HuH-7.5 (cell line): Measurements from ENCODE around the gene ATXN1L.
A peak's percentile ranks its signal among the peaks of the same experiment; 100 is the strongest.
"Not testable (repeated sequence)": the region's sequence is repeated elsewhere in the genome, so short reads cannot be mapped to it uniquely, and the experiment has no call there.

ENCODE experiments used
- DNase-seq: peaks from one replicate; pipeline ENCODE4 v3.0.0; 2011; ENCODE audit warnings: low spot score

ATXN1L gene

GRCh38 chr16:71852158-71852557 is 6.4 kb downstream of the ATXN1L start:
- no peak for DNase-seq

- DNase-seq = no peak
Observed at GRCh38 chr16:71852561-71852960, 6.8 kb downstream of the ATXN1L start.

GRCh38 chr16:71853413-71853812 is 7.6 kb downstream of the ATXN1L start:
- DNase-seq = no peak

GRCh38 chr16:71854369-71854948 is 8.7 kb downstream of the ATXN1L start:
- DNase-seq = no peak

- DNase-seq = no peak
Observed at GRCh38 chr16:71855937-71856662, 10.3 kb downstream of the ATXN1L start.

GRCh38 chr16:71859762-71860521 is 14.2 kb downstream of the ATXN1L start:
- DNase-seq = no peak

GRCh38 chr16:71863995-71864394 is 18.2 kb downstream of the ATXN1L start:
- DNase-seq = no peak

- DNase-seq = no peak
Observed at GRCh38 chr16:71865173-71865863, 19.5 kb downstream of the ATXN1L start.

- not testable (repeated sequence) for DNase-seq
Observed at GRCh38 chr16:71867175-71867574, 21.4 kb downstream of the ATXN1L start.

GRCh38 chr16:71867939-71868338 is 22.2 kb downstream of the ATXN1L start:
- DNase-seq = no peak

GRCh38 chr16:71869089-71869488 is 23.3 kb downstream of the ATXN1L start:
- no peak for DNase-seq

GRCh38 chr16:71870818-71871217 is 25.0 kb downstream of the ATXN1L start:
- DNase-seq = no peak

GRCh38 chr16:71873199-71873598 is 27.4 kb downstream of the ATXN1L start:
- no peak for DNase-seq

GRCh38 chr16:71878911-71879310 is 33.1 kb downstream of the ATXN1L start:
- no peak for DNase-seq

- no peak for DNase-seq
Observed at GRCh38 chr16:71880176-71880575, 34.4 kb downstream of the ATXN1L start.

GRCh38 chr16:71882505-71883167 is 36.9 kb downstream of the ATXN1L start:
- peak; percentile 76 for DNase-seq

GRCh38 chr16:71883168-71883848 is 37.5 kb downstream of the ATXN1L start:
- DNase-seq = peak; percentile 39

- peak; percentile 95 for DNase-seq
Observed at GRCh38 chr16:71883849-71884638, 38.3 kb downstream of the ATXN1L start, which contains the start of gene ZNF821. ZNF821 (minus strand) TSS chr16:71884182; CDS start chr16:71879946, 4,236 bp downstream.

GRCh38 chr16:71885261-71885650 is 39.5 kb downstream of the ATXN1L start:
- DNase-seq = no peak

GRCh38 chr16:71889147-71889546 is 43.4 kb downstream of the ATXN1L start:
- no peak for DNase-seq

GRCh38 chr16:71893888-71894228 is 48.1 kb downstream of the ATXN1L start:
- DNase-seq = no peak
